ENCODE measurements around the gene WDCP.
A peak's percentile ranks its signal among the peaks of the same experiment; 100 is the strongest.
"Not testable (repeated sequence)": the region's sequence is repeated elsewhere in the genome, so short reads cannot be mapped to it uniquely, and the experiment has no call there.

WDCP gene

DNA sequence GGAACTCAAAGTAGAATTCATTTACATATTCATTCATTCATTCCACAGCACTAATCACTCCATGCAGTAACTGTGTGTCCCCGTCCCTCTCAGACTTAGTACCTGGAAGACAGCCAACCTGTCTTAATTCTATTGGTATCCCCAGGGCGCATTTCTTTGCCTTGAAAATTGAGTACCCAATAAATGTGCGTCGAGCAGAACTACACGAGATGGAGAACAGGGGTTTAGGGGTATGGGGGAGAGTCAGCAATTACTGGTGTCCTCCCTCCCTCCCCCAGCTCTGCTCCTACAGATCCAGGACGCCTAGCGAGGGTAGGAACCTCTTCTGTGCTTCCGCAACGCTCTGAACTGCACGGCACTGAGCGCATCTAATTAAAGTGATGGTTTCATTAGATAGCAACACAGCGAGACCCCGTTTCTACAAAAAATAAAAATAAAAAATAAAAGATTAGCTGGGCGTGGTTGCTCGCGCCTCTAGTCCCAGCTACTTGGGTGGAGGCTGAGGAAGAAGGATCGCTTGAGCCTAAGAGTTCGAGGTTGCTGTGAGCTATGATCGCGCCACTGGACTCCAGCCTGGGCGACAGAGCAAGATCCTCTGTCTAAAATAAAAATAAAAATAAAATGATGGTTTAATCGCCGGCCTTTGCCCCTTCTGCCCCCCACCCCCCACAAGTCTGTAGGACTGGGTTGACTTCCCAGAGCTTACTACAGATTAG lies 1.7 kb upstream of the WDCP start:
- Histone ChIP-seq H3K9me3 (ENCODE audit: control insufficient read depth, insufficient read depth, low read length) (no peaks in the 10 kb centered on the region), H3K4me1 (ENCODE audit: insufficient read depth, low read length) (peaks cover 6% of the 10 kb centered on the region; the same call in 1 of the 2 replicates), H3K9ac (ENCODE audit: low read depth, low read length) (peak overlapping the region; percentile 85; the same call in 1 of the 2 replicates)

DNA sequence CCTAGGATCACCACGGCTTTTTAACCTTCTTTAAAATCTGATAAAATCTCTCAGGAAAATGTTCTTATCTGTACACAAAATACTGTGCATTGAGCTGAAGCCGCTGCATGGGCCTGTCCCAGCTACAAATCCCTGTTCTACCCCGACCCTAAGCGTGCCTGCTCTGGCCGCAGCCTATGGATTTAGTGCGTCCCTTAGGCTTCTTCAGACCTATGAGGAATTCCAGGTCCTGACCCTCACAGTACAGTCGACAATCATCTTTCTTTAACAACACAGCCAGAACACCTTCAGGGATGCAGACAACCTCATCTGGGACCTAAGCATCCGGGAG lies 477 bp upstream of the WDCP start:
- H3K36me3 ChIP-seq (ENCODE audit: insufficient read depth, low read length): no peaks in the 10 kb centered on the region
- H3K4me1 ChIP-seq (ENCODE audit: insufficient read depth, low read length): peaks cover 6% of the 10 kb centered on the region; the same call in 1 of the 2 replicates
- H3K9ac ChIP-seq (ENCODE audit: low read depth, low read length): peak overlapping the region; percentile 92
- no peaks in the 10 kb centered on the region for H3K9me3 ChIP-seq (ENCODE audit: control insufficient read depth, insufficient read depth, low read length)

More for the DNA sequence above, 1.7 kb upstream of the WDCP start:
- H3K36me3 ChIP-seq (ENCODE audit: insufficient read depth, low read length): no peaks in the 10 kb centered on the region

DNA sequence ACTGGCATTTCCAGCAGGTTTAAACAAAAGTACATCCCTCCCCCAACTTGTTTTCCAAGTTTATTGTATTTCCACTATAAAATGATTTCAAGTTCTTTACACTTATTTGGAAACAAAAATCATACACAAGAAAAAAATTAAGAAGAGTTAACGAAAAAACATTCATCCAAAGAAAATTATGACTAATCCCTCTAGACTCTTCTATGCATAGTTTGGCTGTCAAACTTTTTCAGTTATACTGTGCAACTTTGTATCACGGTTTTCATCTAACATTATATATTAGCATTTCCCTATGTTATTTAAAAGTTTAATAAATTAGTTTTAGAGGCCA lies 627 bp downstream of the WDCP start:
- H3K36me3 ChIP-seq (ENCODE audit: insufficient read depth, low read length): no peaks in the 10 kb centered on the region
- H3K9me3 ChIP-seq (ENCODE audit: control insufficient read depth, insufficient read depth, low read length): no peaks in the 10 kb centered on the region
- H3K9ac ChIP-seq (ENCODE audit: low read depth, low read length): peak overlapping the region; percentile 92
- peaks cover 6% of the 10 kb centered on the region; the same call in 1 of the 2 replicates for H3K4me1 ChIP-seq (ENCODE audit: insufficient read depth, low read length)

DNA sequence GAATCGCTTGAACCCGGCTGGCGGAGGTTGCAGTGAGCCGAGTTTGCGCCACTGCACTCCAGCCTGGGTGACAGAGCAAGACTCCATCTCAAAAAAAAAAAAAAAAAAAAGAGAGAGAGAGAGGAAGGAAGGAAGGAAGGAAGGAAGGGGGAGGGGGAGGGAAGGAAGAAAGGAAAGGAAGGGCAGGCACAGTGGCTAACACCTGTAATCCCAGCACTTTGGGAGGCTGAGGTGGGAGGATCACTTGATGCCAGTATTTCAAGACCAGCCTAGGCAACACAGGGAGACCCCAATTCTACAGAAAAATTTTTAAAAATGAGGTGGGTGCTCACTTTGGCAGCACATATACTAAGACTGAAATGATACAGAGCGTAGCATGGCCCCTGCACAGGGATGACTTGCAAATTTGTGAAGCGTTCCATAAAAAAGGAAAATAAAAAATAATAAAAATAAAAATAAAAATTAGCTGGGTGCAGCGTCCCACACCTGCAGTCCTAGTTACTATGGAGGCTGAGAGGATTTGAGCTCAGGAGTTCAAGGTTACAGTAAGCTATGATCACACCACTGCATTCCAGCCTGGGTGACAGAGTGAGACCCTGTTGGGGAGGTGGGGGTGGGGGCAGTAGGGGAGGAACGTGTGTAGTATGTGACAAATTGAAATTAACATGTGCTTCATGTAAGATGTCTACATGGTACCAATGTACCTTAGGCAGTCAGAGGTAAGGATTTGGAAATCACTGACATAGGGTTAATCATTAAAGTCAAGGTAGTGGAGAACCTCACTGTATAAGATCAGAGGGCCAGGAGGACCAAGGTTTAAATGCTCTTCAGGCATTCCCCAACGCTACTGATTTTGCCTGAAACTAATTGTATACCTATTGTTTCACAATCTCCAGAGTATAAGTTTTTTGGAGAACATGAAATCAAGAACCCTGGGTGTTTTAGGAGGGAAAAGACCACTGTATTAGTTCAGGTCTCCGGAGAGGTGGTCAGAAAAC lies 1.4 kb downstream of the WDCP start:
- Histone ChIP-seq H3K4me1 (ENCODE audit: insufficient read depth, low read length) (peaks cover 6% of the 10 kb centered on the region; the same call in 1 of the 2 replicates), H3K9ac (ENCODE audit: low read depth, low read length) (peak overlapping the region; percentile 92), H3K36me3 (ENCODE audit: insufficient read depth, low read length) (no peaks in the 10 kb centered on the region), H3K9me3 (ENCODE audit: control insufficient read depth, insufficient read depth, low read length) (no peaks in the 10 kb centered on the region)

DNA sequence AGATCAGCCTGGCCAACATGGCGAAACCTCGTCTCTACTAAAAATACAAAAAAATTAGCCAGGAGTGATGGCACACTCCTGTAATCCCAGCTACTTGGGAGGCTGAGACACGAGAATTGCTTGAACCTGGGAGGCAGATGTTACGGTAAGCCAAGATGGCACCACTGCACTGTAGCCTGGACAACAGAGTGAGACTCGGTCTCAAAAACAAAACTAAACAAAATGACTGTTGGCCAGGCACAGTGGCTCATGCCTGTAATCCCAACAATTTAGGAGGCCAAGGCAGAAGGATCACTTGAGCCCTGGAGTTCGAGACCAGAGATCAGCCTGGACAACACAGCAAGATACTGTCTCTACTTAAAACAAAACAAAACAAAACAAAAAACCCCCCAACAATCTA lies 4.1 kb downstream of the WDCP start:
- not testable (repeated sequence) for H3K4me1 ChIP-seq (ENCODE audit: insufficient read depth, low read length); H3K9me3 ChIP-seq (ENCODE audit: control insufficient read depth, insufficient read depth, low read length); H3K36me3 ChIP-seq (ENCODE audit: insufficient read depth, low read length); H3K9ac ChIP-seq (ENCODE audit: low read depth, low read length)

DNA sequence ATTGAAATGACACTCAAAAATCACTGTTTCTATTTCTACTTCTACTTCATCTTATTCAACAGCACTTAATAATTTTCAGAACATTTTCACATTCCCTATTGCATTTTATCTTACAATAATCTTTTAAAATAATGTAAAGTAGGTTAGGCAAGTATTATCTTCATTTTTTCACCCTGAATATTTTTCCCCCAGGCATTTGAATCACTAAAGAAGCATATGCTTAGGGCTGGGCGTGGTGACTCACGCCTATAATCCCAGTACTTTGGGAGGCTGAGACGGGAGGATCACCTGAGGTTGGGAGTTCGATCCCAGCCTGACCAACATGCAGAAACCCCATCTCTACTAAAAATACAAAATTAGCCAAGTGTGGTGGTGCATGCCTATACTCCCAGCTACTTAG lies 6.7 kb downstream of the WDCP start:
- H3K4me1 ChIP-seq (ENCODE audit: insufficient read depth, low read length): no peaks in the 10 kb centered on the region
- H3K36me3 ChIP-seq (ENCODE audit: insufficient read depth, low read length): peaks cover 16% of the 10 kb centered on the region
- no peak overlapping the region for H3K9ac ChIP-seq (ENCODE audit: low read depth, low read length)
- H3K9me3 ChIP-seq (ENCODE audit: control insufficient read depth, insufficient read depth, low read length): no peaks in the 10 kb centered on the region

DNA sequence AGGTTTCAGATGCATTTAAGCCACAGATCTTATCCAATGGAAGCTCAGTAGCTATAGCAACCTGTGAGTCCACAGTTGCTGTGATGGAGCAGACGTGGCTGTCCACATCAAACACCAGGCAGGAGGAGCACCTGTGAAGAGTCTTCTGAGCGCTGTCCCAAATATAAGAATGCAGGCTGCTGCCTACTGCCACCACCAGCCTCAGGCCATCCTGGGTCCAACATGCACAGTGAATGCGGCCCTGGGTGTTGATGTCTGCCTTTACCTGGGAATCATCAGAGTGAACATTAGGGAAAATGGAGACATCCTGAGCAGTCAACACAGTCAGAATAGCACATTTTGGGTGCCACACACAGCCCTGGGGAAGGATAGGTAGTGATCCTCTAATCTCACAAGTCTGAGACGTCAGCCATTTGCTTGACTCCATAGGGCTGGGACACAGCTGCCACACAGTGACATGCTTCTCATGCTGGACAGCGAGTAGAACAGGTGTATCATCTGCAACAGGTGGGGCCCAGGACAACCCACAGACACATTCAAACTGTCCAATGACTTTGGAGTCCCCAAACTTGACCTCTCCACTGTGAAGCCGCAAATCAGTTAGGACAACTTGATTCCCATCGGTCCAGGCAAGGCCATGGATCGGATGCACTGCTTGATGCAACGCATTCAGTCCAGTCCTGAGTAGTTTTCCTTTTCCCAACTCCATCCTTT lies 8.2 kb downstream of the WDCP start:
- H3K36me3 ChIP-seq (ENCODE audit: insufficient read depth, low read length): peaks cover 16% of the 10 kb centered on the region
- no peak overlapping the region for H3K9ac ChIP-seq (ENCODE audit: low read depth, low read length)
- H3K4me1 ChIP-seq (ENCODE audit: insufficient read depth, low read length): no peaks in the 10 kb centered on the region
- no peaks in the 10 kb centered on the region for H3K9me3 ChIP-seq (ENCODE audit: control insufficient read depth, insufficient read depth, low read length)

DNA sequence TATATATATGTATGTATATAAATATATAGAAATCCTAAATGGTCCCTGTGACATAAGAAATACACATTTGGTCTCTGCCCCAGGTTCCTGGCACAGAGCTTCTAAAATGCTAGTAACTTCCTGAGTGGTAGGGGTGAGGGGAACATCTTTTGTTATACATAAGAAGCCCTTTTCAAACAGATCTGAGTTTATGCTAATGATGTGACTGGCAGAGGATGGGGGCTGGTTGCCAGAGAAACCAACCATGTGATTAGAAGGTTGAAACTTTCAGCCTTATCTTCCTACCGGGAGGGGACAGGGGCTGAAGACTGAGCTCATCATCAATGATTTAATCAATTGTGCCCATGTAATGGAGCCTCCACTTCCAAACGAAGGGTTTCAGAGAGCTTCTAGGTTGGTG lies 21.0 kb downstream of the WDCP start:
- no peaks in the 10 kb centered on the region for H3K9me3 ChIP-seq (ENCODE audit: control insufficient read depth, insufficient read depth, low read length)
- peaks cover 30% of the 10 kb centered on the region for H3K4me1 ChIP-seq (ENCODE audit: insufficient read depth, low read length)
- peaks cover 6% of the 10 kb centered on the region; the same call in 1 of the 2 replicates for H3K36me3 ChIP-seq (ENCODE audit: insufficient read depth, low read length)
- H3K9ac ChIP-seq (ENCODE audit: low read depth, low read length): no peak overlapping the region

DNA sequence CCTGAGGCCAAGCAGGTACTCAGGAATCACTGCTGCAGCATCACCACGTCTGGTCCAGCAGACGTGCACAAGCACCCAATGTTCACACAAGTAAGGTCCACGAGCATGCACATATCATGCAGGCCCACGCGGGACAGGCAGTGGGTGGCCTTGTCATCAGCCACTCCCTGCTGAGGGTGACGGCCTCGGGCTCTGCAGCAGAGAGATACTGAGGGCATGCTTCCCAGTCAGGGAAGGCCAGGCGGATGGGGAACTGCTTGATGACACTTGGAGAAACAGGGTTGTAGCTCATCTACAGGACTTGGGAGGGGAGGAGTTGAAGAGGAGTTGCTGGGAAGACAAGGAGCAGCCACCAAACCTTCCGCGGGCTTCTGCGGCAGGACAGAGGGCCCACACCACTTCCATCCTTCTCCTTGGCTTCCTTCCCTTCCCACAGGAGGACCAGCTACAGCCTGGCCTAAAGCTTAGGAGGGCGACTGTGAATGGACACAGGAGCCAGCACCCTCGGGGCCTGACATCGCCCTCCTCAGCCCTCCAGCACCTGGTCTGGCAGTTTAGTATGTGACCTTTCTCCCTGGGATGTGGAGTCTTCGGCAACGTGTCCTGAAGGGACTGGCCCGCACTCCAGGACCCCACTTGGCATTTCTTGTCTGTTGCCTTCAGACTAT lies 22.1 kb downstream of the WDCP start:
- no peak overlapping the region for H3K9ac ChIP-seq (ENCODE audit: low read depth, low read length)
- H3K36me3 ChIP-seq (ENCODE audit: insufficient read depth, low read length): peaks cover 6% of the 10 kb centered on the region; the same call in 1 of the 2 replicates
- H3K9me3 ChIP-seq (ENCODE audit: control insufficient read depth, insufficient read depth, low read length): no peaks in the 10 kb centered on the region
- H3K4me1 ChIP-seq (ENCODE audit: insufficient read depth, low read length): peaks cover 30% of the 10 kb centered on the region

DNA sequence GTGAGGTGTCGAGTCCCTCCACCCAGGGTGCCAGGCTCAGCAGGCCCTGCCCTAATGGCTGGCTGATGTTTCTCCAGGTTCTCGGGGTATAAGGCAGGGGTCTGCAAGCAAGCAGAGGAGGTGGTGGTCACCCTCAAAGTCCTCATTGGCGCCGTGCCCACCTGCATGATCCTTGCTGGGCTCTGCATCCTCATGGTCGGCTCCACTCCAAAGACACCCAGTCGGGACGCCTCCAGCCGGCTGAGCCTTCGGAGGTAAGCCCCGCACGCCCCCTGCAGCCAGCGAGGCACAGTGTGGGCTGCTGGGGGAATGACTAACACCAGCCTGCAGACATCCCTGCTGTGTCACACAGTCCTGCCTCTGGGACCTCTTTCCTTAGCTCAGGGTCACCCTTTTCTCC lies 23.2 kb downstream of the WDCP start:
- Histone ChIP-seq H3K9me3 (ENCODE audit: control insufficient read depth, insufficient read depth, low read length) (no peaks in the 10 kb centered on the region), H3K4me1 (ENCODE audit: insufficient read depth, low read length) (peaks cover 30% of the 10 kb centered on the region), H3K9ac (ENCODE audit: low read depth, low read length) (no peak overlapping the region), H3K36me3 (ENCODE audit: insufficient read depth, low read length) (no peaks in the 10 kb centered on the region; the same call in 1 of the 2 replicates)

DNA sequence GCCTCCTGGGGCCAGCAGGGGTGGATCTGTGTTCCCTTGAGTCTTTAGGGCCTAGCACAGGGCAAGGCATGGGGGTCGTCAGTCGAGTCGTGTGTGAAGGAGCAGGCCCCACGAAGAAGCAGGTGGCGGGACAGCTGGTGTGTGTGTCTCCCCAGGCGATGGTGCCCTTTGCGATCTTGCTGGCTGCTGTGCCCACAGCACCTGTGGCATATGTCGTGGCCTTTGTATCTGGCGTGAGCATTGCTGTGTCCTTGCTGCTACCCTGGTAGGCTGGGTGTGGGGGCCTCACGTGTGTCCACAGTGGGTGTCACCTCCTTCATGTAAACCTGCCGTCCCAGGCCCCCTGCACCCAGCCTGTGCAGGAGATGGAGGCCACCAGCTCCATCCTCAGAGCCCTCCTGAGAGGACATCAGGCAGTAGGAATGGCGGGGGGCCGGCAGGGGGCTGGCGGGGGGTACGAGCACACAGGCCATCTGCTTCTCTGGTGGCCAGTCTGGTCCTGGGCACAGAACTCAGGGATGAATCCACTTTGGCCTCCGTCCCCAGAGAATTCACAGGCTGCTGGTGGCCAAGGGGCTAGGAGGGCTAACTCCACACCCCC lies 24.1 kb downstream of the WDCP start:
- no peaks in the 10 kb centered on the region for H3K36me3 ChIP-seq (ENCODE audit: insufficient read depth, low read length)
- no peaks in the 10 kb centered on the region for H3K9me3 ChIP-seq (ENCODE audit: control insufficient read depth, insufficient read depth, low read length)
- no peak overlapping the region for H3K9ac ChIP-seq (ENCODE audit: low read depth, low read length)
- peaks cover 33% of the 10 kb centered on the region for H3K4me1 ChIP-seq (ENCODE audit: insufficient read depth, low read length)

DNA sequence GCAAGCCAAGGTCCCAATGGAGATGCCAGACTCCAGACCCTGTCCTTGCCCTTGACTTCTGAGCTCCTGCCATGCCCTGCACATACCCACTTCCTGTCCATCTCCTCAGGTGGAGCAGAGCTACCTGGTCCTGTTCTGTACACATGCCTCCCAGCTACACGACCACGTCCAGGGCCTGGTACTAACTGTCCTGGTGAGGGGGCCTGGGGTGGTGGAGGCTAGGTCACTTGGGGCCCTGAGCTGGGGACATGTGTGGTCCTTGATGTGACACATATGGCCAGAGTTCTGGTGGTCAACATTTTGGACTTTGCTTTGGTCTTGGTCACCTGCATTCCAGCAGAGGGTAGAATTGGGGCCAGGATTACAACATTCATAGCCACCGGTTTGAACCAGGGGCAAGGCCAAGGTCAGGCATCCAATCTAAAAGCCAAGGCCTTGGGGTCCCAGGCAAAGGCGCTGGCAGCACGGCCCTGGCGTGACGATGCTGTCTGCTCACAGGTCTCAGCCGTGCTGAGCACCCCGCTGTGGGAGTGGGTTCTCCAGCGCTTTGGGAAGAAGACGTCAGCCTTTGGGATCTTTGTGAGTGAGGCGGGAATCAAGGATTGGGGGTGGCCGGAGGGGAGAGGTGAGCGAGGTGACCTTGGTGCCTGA lies 24.7 kb downstream of the WDCP start:
- Histone ChIP-seq H3K36me3 (ENCODE audit: insufficient read depth, low read length) (no peaks in the 10 kb centered on the region), H3K4me1 (ENCODE audit: insufficient read depth, low read length) (peaks cover 32% of the 10 kb centered on the region), H3K9ac (ENCODE audit: low read depth, low read length) (no peak overlapping the region), H3K9me3 (ENCODE audit: control insufficient read depth, insufficient read depth, low read length) (no peaks in the 10 kb centered on the region)
